Ishikawa (cell line): ENCODE results near the gene RPN2.

ENCODE experiments used
- CEBPB ChIP-seq: IDR thresholded peaks from 2 replicates; pipeline ENCODE4 v1.6.1; 2012
- CREB1 ChIP-seq: IDR thresholded peaks from 2 replicates; pipeline ENCODE4 v1.6.1; 2012; ENCODE audit warnings: low read depth
- EGR1 ChIP-seq: IDR thresholded peaks from 2 replicates; pipeline ENCODE4 v1.6.1; 2012
- EP300 ChIP-seq: IDR thresholded peaks from 2 replicates; pipeline ENCODE4 v1.6.1; 2012; ENCODE audit warnings: borderline replicate concordance
- RAD21 ChIP-seq: IDR thresholded peaks from 2 replicates; pipeline ENCODE4 v1.6.1; 2012; ENCODE audit warnings: low read depth
- TAF1 ChIP-seq: IDR thresholded peaks from 2 replicates; pipeline ENCODE4 v1.6.1; 2012; ENCODE audit warnings: low read depth, mild to moderate bottlenecking
- TCF12 ChIP-seq: IDR thresholded peaks from 2 replicates; pipeline ENCODE4 v1.6.1; 2012; ENCODE audit warnings: low read depth
- TEAD4 ChIP-seq: IDR thresholded peaks from 2 replicates; pipeline ENCODE4 v1.6.1; 2012
- YY1 ChIP-seq: IDR thresholded peaks from 2 replicates; pipeline ENCODE4 v1.6.1; 2012; ENCODE audit warnings: low read depth
- TF ChIP-seq, protein P1 (sequence below): IDR thresholded peaks from 2 replicates; pipeline ENCODE4 v1.6.1; 2012; ENCODE audit warnings: low read depth, mild to moderate bottlenecking
- TF ChIP-seq, protein P2 (sequence below): IDR thresholded peaks from 2 replicates; pipeline ENCODE4 v1.6.1; 2012

DNA sequence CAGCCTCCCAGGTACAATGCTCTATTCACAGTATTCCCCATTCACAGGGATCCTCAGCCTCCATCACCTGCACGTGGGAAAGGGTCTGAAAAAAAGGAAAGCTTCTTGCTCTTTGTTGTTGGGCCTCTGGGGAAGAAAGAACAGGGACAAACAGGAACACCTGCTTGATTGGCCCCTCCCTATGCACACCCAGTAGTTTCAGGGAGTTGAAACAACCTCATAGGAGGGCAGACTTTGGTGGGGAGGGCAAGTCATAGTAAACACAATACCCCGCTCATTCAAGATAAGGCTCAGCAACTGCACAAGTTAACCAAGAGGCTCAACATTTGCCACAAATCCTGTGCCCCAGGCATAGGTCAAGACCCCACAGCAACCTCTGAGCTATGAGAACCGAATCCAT, 80.7 kb downstream of the RPN2 start:
- TF ChIP-seq TAF1 (no peak), CEBPB (no peak), EP300 (no peak), YY1 (no peak), RAD21 (no peak), CREB1 (no peak), TCF12 (no peak), TEAD4 (no peak), EGR1 (no peak)
- TF ChIP-seq, protein P1, sequence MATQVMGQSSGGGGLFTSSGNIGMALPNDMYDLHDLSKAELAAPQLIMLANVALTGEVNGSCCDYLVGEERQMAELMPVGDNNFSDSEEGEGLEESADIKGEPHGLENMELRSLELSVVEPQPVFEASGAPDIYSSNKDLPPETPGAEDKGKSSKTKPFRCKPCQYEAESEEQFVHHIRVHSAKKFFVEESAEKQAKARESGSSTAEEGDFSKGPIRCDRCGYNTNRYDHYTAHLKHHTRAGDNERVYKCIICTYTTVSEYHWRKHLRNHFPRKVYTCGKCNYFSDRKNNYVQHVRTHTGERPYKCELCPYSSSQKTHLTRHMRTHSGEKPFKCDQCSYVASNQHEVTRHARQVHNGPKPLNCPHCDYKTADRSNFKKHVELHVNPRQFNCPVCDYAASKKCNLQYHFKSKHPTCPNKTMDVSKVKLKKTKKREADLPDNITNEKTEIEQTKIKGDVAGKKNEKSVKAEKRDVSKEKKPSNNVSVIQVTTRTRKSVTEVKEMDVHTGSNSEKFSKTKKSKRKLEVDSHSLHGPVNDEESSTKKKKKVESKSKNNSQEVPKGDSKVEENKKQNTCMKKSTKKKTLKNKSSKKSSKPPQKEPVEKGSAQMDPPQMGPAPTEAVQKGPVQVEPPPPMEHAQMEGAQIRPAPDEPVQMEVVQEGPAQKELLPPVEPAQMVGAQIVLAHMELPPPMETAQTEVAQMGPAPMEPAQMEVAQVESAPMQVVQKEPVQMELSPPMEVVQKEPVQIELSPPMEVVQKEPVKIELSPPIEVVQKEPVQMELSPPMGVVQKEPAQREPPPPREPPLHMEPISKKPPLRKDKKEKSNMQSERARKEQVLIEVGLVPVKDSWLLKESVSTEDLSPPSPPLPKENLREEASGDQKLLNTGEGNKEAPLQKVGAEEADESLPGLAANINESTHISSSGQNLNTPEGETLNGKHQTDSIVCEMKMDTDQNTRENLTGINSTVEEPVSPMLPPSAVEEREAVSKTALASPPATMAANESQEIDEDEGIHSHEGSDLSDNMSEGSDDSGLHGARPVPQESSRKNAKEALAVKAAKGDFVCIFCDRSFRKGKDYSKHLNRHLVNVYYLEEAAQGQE: no peak
- TF ChIP-seq, protein P2, sequence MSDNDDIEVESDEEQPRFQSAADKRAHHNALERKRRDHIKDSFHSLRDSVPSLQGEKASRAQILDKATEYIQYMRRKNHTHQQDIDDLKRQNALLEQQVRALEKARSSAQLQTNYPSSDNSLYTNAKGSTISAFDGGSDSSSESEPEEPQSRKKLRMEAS: no peak
